ENCODE measurements around the gene GPR107.

The GPR107 gene

DNA sequence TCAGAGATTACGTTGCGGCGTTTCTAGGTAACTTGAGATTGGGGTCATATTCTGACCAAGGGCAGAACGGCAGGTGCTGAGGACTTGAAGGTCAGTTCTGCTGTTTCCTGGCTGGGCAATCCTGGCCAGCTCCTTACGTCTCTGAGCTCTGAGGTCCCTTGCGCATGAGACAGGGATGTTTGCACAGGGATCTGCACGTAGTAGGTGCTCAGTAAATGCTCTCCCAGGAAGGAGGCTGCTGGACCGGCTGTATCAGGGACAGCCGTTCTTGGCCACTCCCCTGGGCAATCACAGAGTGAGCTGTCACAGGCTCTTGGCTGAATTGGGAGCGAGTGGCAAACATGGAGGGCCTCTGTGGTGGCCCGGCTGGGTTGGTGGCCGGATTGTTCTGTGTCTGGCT, 126.8 kb downstream of the GPR107 start:
- no peaks in the 10 kb centered on the region for H3K36me3 Mint-ChIP-seq
- H3K27me3 Mint-ChIP-seq, result no peaks in the 10 kb centered on the region
- H3K4me3 Mint-ChIP-seq, result no peak overlapping the region
- H3K4me1 Mint-ChIP-seq, result no peaks in the 10 kb centered on the region
- H3K27ac Mint-ChIP-seq, result no peak overlapping the region
- H3K9me3 Mint-ChIP-seq, result no peaks in the 10 kb centered on the region

DNA sequence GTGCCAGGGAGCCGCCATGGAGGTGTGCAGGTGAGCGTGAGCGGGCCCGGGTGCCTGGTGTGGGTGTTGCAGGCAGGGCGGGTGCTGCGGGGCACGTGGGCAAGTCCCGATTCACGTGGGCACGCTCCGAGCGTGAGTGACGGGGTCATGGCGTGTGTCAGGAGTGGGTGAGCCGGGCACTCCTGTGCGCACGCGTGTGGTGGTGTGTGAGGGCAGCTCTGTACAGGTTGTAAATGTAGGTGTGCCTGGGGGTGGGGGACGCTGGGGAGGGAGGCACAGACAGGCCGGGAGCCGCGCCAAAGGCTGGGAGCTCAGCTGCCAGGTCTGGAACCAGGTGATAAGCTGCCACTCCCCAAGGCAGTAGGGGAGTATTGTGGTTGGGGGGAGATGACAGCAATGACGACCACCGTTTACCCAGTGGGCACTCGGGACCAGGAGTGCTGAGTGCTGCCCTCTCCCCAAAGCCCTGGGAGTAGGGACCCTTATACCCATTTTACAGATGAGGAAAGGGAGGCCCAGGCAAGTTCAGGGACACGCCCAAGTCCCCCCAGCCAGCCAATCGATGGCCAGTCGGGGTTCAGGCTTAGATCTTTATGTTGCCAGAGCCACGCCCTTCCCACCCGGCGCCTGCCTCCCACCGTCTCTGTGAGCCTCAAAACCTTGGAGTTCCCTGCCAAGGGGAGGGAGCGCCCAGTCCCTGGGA, 128.1 kb downstream of the GPR107 start:
- Mint-ChIP-seq H3K4me3 (no peak overlapping the region), H3K27me3 (no peaks in the 10 kb centered on the region), H3K36me3 (no peaks in the 10 kb centered on the region), H3K27ac (no peak overlapping the region), H3K9me3 (no peaks in the 10 kb centered on the region), H3K4me1 (no peaks in the 10 kb centered on the region)

DNA sequence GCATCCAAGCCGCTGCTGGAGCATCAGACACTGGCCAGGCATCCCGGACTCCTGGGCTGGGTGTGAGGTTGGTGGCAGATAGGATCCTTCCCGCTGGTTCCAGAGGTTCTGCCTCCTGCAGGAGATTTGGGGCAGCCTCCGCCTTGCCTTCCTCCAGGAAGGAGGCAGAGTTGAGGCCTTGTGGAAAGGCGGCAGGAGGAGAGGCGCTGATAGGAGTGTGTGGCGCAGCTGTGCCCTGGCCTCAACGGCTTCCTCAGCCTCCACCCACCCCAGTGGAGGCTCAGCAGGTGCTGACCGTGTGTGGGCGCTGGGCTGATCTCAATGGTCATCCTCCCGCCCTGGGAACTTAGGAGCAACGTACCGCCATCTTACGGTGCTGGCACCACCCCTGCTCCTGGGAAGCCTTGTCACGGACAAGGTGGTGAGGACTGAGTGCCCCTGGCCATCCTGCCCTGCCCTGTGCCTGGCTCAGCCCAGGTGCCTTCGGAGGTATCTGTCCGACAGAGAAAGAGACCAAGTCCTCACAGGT, 128.7 kb downstream of the GPR107 start:
- no peaks in the 10 kb centered on the region for H3K9me3 Mint-ChIP-seq
- no peaks in the 10 kb centered on the region for H3K36me3 Mint-ChIP-seq
- H3K27ac Mint-ChIP-seq, result no peak overlapping the region
- H3K4me3 Mint-ChIP-seq, result no peak overlapping the region
- no peaks in the 10 kb centered on the region for H3K4me1 Mint-ChIP-seq
- no peaks in the 10 kb centered on the region for H3K27me3 Mint-ChIP-seq

DNA sequence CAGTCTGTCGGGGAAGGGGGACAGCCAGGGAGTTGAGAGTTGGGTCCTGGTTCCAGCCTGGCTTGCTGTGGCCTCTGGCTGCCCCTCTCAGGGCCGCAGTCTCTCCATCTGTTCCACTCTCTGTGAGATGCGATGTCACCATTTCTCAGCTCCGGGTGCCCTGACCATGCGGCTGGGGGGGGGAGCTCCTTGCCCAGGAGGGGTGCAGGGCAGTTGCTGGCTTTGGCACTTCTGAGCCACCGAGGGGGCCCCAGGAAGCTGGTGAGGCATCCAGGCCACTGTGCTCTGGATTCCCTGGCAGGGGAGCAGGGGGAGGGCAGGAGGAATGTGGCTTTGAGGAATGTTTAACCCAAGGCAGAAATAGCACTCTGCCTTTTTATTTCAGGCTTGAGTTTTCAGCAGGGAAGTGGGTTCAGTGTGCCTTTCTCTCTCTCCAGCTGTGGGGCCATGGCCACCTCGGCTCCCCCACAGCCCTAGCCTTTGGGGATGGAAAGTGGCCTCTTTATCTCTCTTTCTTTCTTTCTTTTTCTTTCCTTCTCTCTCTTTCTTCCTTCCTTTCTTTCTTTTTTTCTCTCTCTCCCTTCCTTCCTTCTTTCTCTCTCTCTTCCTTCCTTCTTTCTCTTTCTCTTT, 129.5 kb downstream of the GPR107 start:
- H3K9me3 Mint-ChIP-seq, result no peaks in the 10 kb centered on the region
- no peaks in the 10 kb centered on the region for H3K4me1 Mint-ChIP-seq
- no peaks in the 10 kb centered on the region for H3K27me3 Mint-ChIP-seq
- H3K36me3 Mint-ChIP-seq, result no peaks in the 10 kb centered on the region
- no peak overlapping the region for H3K27ac Mint-ChIP-seq
- H3K4me3 Mint-ChIP-seq, result no peak overlapping the region

DNA sequence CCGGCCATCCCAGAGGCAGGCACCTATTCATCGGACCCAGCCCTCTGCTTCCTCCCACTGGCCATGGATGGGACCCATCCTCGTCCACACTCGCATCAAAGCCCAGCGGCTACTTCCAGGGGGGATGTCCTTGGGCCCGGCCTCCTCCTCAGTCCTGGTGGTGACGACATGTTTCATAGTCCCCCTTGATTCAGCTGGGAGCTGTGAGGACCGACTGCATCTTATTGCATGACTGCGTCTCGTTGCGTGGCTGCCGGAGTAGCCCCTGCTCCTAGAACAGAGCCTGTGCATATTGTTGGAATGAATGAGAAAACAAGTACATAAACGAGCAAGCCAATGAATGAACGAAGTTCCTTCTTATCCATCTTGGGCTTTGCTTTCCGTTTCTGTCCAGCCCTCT, 131.3 kb downstream of the GPR107 start:
- Mint-ChIP-seq H3K27me3 (no peaks in the 10 kb centered on the region), H3K27ac (no peak overlapping the region), H3K4me1 (no peaks in the 10 kb centered on the region), H3K4me3 (no peak overlapping the region), H3K36me3 (no peaks in the 10 kb centered on the region), H3K9me3 (no peaks in the 10 kb centered on the region)

DNA sequence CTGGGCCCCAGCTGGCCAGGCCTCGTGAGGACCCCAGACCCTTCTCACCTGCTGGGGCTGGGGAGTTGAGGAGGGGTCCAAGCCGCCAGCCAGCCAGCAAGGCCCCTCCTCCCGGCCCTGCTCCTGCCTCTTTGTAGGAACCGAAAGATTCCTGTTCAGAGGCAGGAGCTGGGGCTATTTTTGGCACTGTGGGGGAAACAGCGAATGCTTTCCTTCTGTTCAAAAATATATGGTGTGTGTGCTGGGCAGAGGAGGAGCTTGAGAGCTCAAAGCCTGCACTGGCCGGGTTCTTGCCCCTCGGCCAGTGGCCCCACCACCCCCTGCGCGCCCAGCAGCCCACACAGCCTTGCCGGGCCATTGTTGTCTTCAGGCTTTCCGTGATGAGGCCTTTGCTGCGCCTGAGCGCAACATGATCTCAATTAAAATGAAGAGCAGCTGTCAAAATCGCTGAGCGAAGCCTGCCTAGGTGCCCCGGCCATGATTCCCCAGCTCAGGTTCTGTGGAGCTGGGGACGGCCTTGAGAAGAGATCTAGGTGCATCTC, 131.9 kb downstream of the GPR107 start:
- Mint-ChIP-seq H3K4me3 (no peak overlapping the region), H3K9me3 (no peaks in the 10 kb centered on the region), H3K36me3 (no peaks in the 10 kb centered on the region), H3K4me1 (no peaks in the 10 kb centered on the region), H3K27ac (no peak overlapping the region), H3K27me3 (no peaks in the 10 kb centered on the region)

DNA sequence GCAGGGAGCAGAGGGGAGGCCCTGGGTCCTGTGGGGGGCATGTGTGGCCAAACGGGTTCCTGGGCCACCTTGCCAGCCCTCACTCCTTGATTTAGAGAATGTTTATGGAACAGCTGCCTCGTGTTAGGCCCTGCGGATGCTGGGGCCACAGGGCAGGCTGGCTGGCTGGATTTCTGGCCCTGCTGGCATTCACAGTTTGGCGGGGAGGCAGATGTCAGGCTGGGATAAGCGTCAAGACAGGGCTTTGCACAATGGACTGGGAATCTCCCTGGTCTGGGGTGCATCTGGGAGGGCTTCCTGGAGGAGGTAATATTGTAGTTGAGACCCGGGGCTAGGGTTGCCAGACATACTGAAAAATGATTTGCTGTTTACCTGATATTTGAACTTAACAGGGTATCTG, 132.3 kb downstream of the GPR107 start:
- Mint-ChIP-seq H3K27me3 (no peaks in the 10 kb centered on the region), H3K4me1 (no peaks in the 10 kb centered on the region), H3K9me3 (no peaks in the 10 kb centered on the region), H3K27ac (no peak overlapping the region), H3K4me3 (no peak overlapping the region), H3K36me3 (no peaks in the 10 kb centered on the region)

DNA sequence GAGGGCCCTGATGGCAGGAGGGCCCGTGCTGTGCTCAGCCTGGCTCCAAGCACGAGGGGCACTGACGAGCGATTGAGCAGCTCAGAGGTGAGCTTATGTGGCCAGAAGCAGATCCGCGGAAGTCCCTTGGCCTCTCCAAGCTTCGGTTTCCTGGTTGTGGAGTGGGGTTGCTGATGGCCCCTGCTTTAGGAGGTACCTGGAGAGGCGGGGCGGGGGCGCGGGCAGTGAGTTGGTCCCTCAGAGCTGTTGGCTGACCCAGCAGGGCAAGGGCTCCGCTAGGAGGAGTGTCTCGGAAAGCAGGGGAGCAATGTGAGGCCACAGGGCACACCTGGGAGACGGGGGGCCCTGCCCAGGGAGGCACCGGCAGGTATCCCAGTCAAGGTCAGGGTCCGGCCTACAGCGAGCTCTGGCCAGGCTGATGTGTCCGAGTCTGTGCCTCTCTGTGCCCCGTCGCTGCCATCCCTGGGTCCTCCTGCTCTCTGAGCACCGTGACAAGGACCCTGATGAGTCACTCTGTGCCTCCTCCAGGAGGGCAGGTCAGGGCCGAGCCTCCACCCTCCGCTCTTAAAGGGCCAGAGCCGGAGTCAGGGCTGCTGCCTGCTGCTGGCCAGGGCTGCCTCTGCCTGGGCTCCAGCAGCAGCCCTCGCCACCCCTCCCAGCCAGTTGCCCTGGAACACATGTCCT, 133.3 kb downstream of the GPR107 start:
- no peaks in the 10 kb centered on the region for H3K27me3 Mint-ChIP-seq
- no peak overlapping the region for H3K27ac Mint-ChIP-seq
- H3K36me3 Mint-ChIP-seq, result no peaks in the 10 kb centered on the region
- no peak overlapping the region for H3K4me3 Mint-ChIP-seq
- H3K4me1 Mint-ChIP-seq, result no peaks in the 10 kb centered on the region
- H3K9me3 Mint-ChIP-seq, result no peaks in the 10 kb centered on the region

DNA sequence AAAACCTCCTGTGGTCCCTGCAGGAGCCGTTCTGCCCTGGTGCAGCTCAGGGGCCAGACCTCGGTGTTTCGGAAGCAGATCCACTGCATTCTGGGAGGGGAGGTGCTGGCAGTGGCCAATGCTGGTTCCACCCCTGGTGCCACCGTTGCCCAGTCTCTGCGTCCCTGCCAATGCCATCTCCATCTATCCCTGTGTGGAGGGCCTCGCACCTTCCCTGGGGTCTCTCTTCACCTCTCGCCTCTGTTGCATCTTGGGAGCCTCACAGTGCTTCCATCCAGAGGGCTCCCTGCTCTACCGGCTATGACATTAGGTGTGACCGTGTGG, 133.8 kb downstream of the GPR107 start:
- no peak overlapping the region for H3K27ac Mint-ChIP-seq

DNA sequence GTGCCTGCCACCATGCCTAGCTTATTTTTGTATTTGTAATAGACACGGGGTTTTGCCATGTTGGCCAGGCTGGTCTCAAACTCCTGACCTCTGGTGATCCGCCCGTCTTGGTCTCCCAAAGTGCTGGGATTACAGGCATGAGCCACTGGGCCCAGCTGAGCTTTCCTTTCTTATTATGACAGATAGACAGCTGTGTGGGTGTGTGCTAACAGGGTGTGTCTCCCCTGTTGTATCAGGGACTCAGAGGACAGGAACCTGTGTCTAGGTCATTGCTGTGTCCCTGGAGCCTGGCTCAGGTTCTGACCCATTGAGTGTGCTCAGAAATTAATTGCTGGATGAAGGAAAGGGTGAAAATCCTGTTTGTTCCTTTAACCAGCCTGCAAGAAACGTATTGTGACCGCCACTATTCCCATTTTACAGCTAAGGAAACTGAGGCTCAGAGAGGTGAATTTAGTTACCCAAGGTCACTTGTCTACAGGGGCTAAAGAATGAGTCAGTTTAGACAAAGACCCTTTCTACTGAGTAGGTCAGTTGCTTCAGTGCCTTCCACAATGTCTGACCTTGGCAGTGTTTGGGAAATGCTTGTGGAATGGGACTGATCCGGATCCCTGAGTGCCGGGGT, 135.3 kb downstream of the GPR107 start:
- Mint-ChIP-seq H3K4me3 (no peak overlapping the region), H3K27me3 (no peaks in the 10 kb centered on the region), H3K9me3 (no peaks in the 10 kb centered on the region), H3K4me1 (no peaks in the 10 kb centered on the region), H3K36me3 (no peaks in the 10 kb centered on the region), H3K27ac (no peak overlapping the region)

More for the DNA sequence above, 133.8 kb downstream of the GPR107 start:
- Mint-ChIP-seq H3K4me1 (no peaks in the 10 kb centered on the region), H3K27me3 (no peaks in the 10 kb centered on the region), H3K36me3 (no peaks in the 10 kb centered on the region), H3K4me3 (no peak overlapping the region), H3K9me3 (no peaks in the 10 kb centered on the region)

Data from activated naive CD4-positive, alpha-beta T cell treated with anti-CD3 and anti-CD28 coated beads, Interleukin-2, amount 50 U/mL, for 24 hours (primary cell).